Measurements from ENCODE around the gene SCAI.

The SCAI gene

GRCh38 chr9:124940894-124941678, 202.2 kb downstream of the SCAI start, which contains the start of gene GOLGA1:
GOLGA1 (minus strand) TSS chr9:124941083; CDS start chr9:124938711, 2,372 bp downstream.
- Histone ChIP-seq H2BK15ac (ENCODE audit: low read depth, poor library complexity, severe bottlenecking) (peak within 1 kb of the TSS; percentile 98), H2AFZ (ENCODE audit: low read depth, low read length) (peak within 1 kb of the TSS; percentile 92), H3K18ac (ENCODE audit: low read depth in 1 of 2, low read length in 2 of 2) (peak within 1 kb of the TSS; percentile 40 to 90), H3K4me3 (ENCODE audit: insufficient read depth in 1 of 2, low read depth in 1 of 2, low read length in 2 of 2) (peak within 1 kb of the TSS; percentile 64 to 96), H3K9ac (ENCODE audit: low read length) (peak within 1 kb of the TSS; percentile 99), H2BK120ac (ENCODE audit: low read depth, low read length) (peak within 1 kb of the TSS; percentile 64), H3K23ac (ENCODE audit: low read length in 2 of 2) (peak within 1 kb of the TSS in 1 of 2 experiments; percentile 96), H3K9me3 (ENCODE audit: control insufficient read depth, low read length) (no peaks in the 10 kb centered on the region), H3K14ac (ENCODE audit: low read length in 2 of 2) (peak within 1 kb of the TSS in 1 of 2 experiments; percentile 97), H3K4me1 (ENCODE audit: control insufficient read depth, insufficient read depth, low read depth, low read length) (peaks cover 5% of the 10 kb centered on the region), H2BK5ac (ENCODE audit: low read depth, low read length, poor library complexity, severe bottlenecking) (peak within 1 kb of the TSS; percentile 97), H2AK5ac (ENCODE audit: low read length, severe bottlenecking) (peak within 1 kb of the TSS; percentile 69), H3K27me3 (ENCODE audit: control insufficient read depth in 1 of 2, insufficient read depth in 1 of 2, low read length in 2 of 2) (no peaks in the 10 kb centered on the region), H3K4me2 (ENCODE audit: low read length, poor library complexity, severe bottlenecking) (peak within 1 kb of the TSS; percentile 95), H4K91ac (ENCODE audit: low read length) (peak within 1 kb of the TSS; percentile 83), H3K27ac (ENCODE audit: low read length, poor library complexity, severe bottlenecking) (peak within 1 kb of the TSS; percentile 98), H3K36me3 (ENCODE audit: control insufficient read depth in 1 of 2, insufficient read depth in 2 of 2, low read depth in 1 of 2, low read length in 2 of 2) (peaks cover 0 to 22% of the 10 kb centered on the region in 2 experiments), H4K8ac (ENCODE audit: low read length) (peak within 1 kb of the TSS; percentile 98), H2BK12ac (ENCODE audit: low read length in 2 of 2) (no peak within 1 kb of the TSS), H3K79me1 (replicated peaks; ENCODE audit: low read length, poor library complexity, severe bottlenecking) (peaks cover 4% of the 10 kb centered on the region), H3K4ac (ENCODE audit: low read depth in 1 of 2, low read length in 2 of 2) (peak within 1 kb of the TSS; percentile 75 to 99)
- WGBS: under 1% methylated on average over 59 of the region's 70 CpGs
- peak; percentile 96 for DNase-seq

GRCh38 chr9:124940521-124940893, 202.8 kb downstream of the SCAI start:
- H3K36me3 ChIP-seq (ENCODE audit: control insufficient read depth in 1 of 2, insufficient read depth in 2 of 2, low read depth in 1 of 2, low read length in 2 of 2): peaks cover 0 to 27% of the 10 kb centered on the region in 2 experiments
- no peaks in the 10 kb centered on the region for H3K27me3 ChIP-seq (ENCODE audit: control insufficient read depth in 1 of 2, insufficient read depth in 1 of 2, low read length in 2 of 2)
- peak overlapping the region in 1 of 2 experiments; percentile 96 for H3K23ac ChIP-seq (ENCODE audit: low read length in 2 of 2)

GRCh38 chr9:124939944-124940343, 203.4 kb downstream of the SCAI start:
- peaks cover 0 to 33% of the 10 kb centered on the region in 2 experiments for H3K36me3 ChIP-seq (ENCODE audit: control insufficient read depth in 1 of 2, insufficient read depth in 2 of 2, low read depth in 1 of 2, low read length in 2 of 2)
- peak overlapping the region; percentile 91 for H3K4me2 ChIP-seq (ENCODE audit: low read length, poor library complexity, severe bottlenecking)
- H2BK5ac ChIP-seq (ENCODE audit: low read depth, low read length, poor library complexity, severe bottlenecking): no peak overlapping the region
- peaks cover 4% of the 10 kb centered on the region for H3K79me1 ChIP-seq (replicated peaks; ENCODE audit: low read length, poor library complexity, severe bottlenecking)
- peaks cover 5% of the 10 kb centered on the region for H3K4me1 ChIP-seq (ENCODE audit: control insufficient read depth, insufficient read depth, low read depth, low read length)
- H3K4me3 ChIP-seq (ENCODE audit: insufficient read depth in 1 of 2, low read depth in 1 of 2, low read length in 2 of 2): peak overlapping the region in 1 of 2 experiments; percentile 96
- DNase-seq: no peak
- H3K4ac ChIP-seq (ENCODE audit: low read depth in 1 of 2, low read length in 2 of 2): no peak overlapping the region
- no peak overlapping the region for H4K91ac ChIP-seq (ENCODE audit: low read length)
- no peak overlapping the region for H2BK12ac ChIP-seq (ENCODE audit: low read length in 2 of 2)
- no peak overlapping the region for H4K8ac ChIP-seq (ENCODE audit: low read length)
- H2BK120ac ChIP-seq (ENCODE audit: low read depth, low read length): no peak overlapping the region
- no peak overlapping the region for H3K18ac ChIP-seq (ENCODE audit: low read depth in 1 of 2, low read length in 2 of 2)
- H3K27ac ChIP-seq (ENCODE audit: low read length, poor library complexity, severe bottlenecking): no peak overlapping the region
- no peak overlapping the region for H3K23ac ChIP-seq (ENCODE audit: low read length in 2 of 2)
- H2AFZ ChIP-seq (ENCODE audit: low read depth, low read length): no peak overlapping the region
- no peak overlapping the region for H2BK15ac ChIP-seq (ENCODE audit: low read depth, poor library complexity, severe bottlenecking)
- peak overlapping the region; percentile 99 for H3K9ac ChIP-seq (ENCODE audit: low read length)
- H3K27me3 ChIP-seq (ENCODE audit: control insufficient read depth in 1 of 2, insufficient read depth in 1 of 2, low read length in 2 of 2): no peaks in the 10 kb centered on the region
- H3K14ac ChIP-seq (ENCODE audit: low read length in 2 of 2): no peak overlapping the region
- peak overlapping the region; percentile 35 for H2AK5ac ChIP-seq (ENCODE audit: low read length, severe bottlenecking)
- no peaks in the 10 kb centered on the region for H3K9me3 ChIP-seq (ENCODE audit: control insufficient read depth, low read length)

More at GRCh38 chr9:124940521-124940893, 202.8 kb downstream of the SCAI start:
- peak overlapping the region in 1 of 2 experiments; percentile 61 for H3K14ac ChIP-seq (ENCODE audit: low read length in 2 of 2)
- peak overlapping the region; percentile 39 for H2BK5ac ChIP-seq (ENCODE audit: low read depth, low read length, poor library complexity, severe bottlenecking)
- H3K9me3 ChIP-seq (ENCODE audit: control insufficient read depth, low read length): no peaks in the 10 kb centered on the region
- peak overlapping the region; percentile 35 for H2AK5ac ChIP-seq (ENCODE audit: low read length, severe bottlenecking)
- no peak overlapping the region for H2BK120ac ChIP-seq (ENCODE audit: low read depth, low read length)
- peak overlapping the region; percentile 19 for H4K91ac ChIP-seq (ENCODE audit: low read length)
- peaks cover 5% of the 10 kb centered on the region for H3K4me1 ChIP-seq (ENCODE audit: control insufficient read depth, insufficient read depth, low read depth, low read length)
- no peak for DNase-seq
- under 1% methylated on average over 10 of the region's 17 CpGs for WGBS
- peak overlapping the region; percentile 1 to 81 for H3K18ac ChIP-seq (ENCODE audit: low read depth in 1 of 2, low read length in 2 of 2)
- H4K8ac ChIP-seq (ENCODE audit: low read length): peak overlapping the region; percentile 97
- H3K4me2 ChIP-seq (ENCODE audit: low read length, poor library complexity, severe bottlenecking): peak overlapping the region; percentile 91
- H3K27ac ChIP-seq (ENCODE audit: low read length, poor library complexity, severe bottlenecking): peak overlapping the region; percentile 28
- peaks cover 4% of the 10 kb centered on the region for H3K79me1 ChIP-seq (replicated peaks; ENCODE audit: low read length, poor library complexity, severe bottlenecking)
- H3K9ac ChIP-seq (ENCODE audit: low read length): peak overlapping the region; percentile 99
- H3K4me3 ChIP-seq (ENCODE audit: insufficient read depth in 1 of 2, low read depth in 1 of 2, low read length in 2 of 2): peak overlapping the region; percentile 64 to 96
- peak overlapping the region; percentile 29 for H2BK15ac ChIP-seq (ENCODE audit: low read depth, poor library complexity, severe bottlenecking)
- peak overlapping the region in 1 of 2 experiments; percentile 99 for H3K4ac ChIP-seq (ENCODE audit: low read depth in 1 of 2, low read length in 2 of 2)
- peak overlapping the region; percentile 89 for H2AFZ ChIP-seq (ENCODE audit: low read depth, low read length)
- H2BK12ac ChIP-seq (ENCODE audit: low read length in 2 of 2): no peak overlapping the region

GRCh38 chr9:124934290-124934689, 209.0 kb downstream of the SCAI start:
- no peaks in the 10 kb centered on the region for H3K79me1 ChIP-seq (replicated peaks; ENCODE audit: low read length, poor library complexity, severe bottlenecking)
- H3K9me3 ChIP-seq (ENCODE audit: control insufficient read depth, low read length): no peaks in the 10 kb centered on the region
- no peak overlapping the region for H3K23ac ChIP-seq (ENCODE audit: low read length in 2 of 2)
- H3K9ac ChIP-seq (ENCODE audit: low read length): no peak overlapping the region
- H3K27me3 ChIP-seq (ENCODE audit: control insufficient read depth in 1 of 2, insufficient read depth in 1 of 2, low read length in 2 of 2): no peaks in the 10 kb centered on the region
- peaks cover 5% of the 10 kb centered on the region for H3K4me1 ChIP-seq (ENCODE audit: control insufficient read depth, insufficient read depth, low read depth, low read length)
- H4K91ac ChIP-seq (ENCODE audit: low read length): no peak overlapping the region
- no peak overlapping the region for H3K4me2 ChIP-seq (ENCODE audit: low read length, poor library complexity, severe bottlenecking)
- no peak overlapping the region for H2BK5ac ChIP-seq (ENCODE audit: low read depth, low read length, poor library complexity, severe bottlenecking)
- H2BK12ac ChIP-seq (ENCODE audit: low read length in 2 of 2): no peak overlapping the region
- H3K4ac ChIP-seq (ENCODE audit: low read depth in 1 of 2, low read length in 2 of 2): no peak overlapping the region
- no peak overlapping the region for H2BK15ac ChIP-seq (ENCODE audit: low read depth, poor library complexity, severe bottlenecking)
- H2AFZ ChIP-seq (ENCODE audit: low read depth, low read length): no peak overlapping the region
- H2AK5ac ChIP-seq (ENCODE audit: low read length, severe bottlenecking): no peak overlapping the region
- no peak overlapping the region for H3K18ac ChIP-seq (ENCODE audit: low read depth in 1 of 2, low read length in 2 of 2)
- H3K14ac ChIP-seq (ENCODE audit: low read length in 2 of 2): no peak overlapping the region
- no peak overlapping the region for H2BK120ac ChIP-seq (ENCODE audit: low read depth, low read length)
- no peak overlapping the region for H4K8ac ChIP-seq (ENCODE audit: low read length)
- DNase-seq: peak; percentile 39
- peaks cover 3 to 82% of the 10 kb centered on the region in 2 experiments for H3K36me3 ChIP-seq (ENCODE audit: control insufficient read depth in 1 of 2, insufficient read depth in 2 of 2, low read depth in 1 of 2, low read length in 2 of 2)
- no peak overlapping the region for H3K27ac ChIP-seq (ENCODE audit: low read length, poor library complexity, severe bottlenecking)
- H3K4me3 ChIP-seq (ENCODE audit: insufficient read depth in 1 of 2, low read depth in 1 of 2, low read length in 2 of 2): no peak overlapping the region
